ENCODE measurements around the gene TP53. TPM values are rescaled to one million over a fixed set of nuclear protein-coding genes. Genes with fewer than 3 reads are reported as not detected.

TP53 gene
- total RNA-seq, 2 experiments from 2014 or later, result 129 to 138 TPM

DNA sequence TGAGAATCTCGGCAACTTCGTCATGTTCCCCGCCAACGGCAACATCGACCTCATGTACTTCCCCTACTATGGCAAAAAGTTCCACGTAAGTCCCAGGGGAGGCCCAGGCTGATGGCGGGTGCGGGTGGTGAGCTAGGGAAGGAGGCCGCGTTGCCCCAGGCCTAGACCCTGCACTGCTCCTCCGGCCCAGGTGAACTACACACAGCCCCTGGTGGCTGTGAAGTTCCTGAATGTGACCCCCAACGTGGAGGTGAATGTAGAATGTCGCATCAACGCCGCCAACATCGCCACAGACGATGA is 31.8 kb downstream of the TP53 start:
- TF ChIP-seq, protein P1, sequence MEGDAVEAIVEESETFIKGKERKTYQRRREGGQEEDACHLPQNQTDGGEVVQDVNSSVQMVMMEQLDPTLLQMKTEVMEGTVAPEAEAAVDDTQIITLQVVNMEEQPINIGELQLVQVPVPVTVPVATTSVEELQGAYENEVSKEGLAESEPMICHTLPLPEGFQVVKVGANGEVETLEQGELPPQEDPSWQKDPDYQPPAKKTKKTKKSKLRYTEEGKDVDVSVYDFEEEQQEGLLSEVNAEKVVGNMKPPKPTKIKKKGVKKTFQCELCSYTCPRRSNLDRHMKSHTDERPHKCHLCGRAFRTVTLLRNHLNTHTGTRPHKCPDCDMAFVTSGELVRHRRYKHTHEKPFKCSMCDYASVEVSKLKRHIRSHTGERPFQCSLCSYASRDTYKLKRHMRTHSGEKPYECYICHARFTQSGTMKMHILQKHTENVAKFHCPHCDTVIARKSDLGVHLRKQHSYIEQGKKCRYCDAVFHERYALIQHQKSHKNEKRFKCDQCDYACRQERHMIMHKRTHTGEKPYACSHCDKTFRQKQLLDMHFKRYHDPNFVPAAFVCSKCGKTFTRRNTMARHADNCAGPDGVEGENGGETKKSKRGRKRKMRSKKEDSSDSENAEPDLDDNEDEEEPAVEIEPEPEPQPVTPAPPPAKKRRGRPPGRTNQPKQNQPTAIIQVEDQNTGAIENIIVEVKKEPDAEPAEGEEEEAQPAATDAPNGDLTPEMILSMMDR (IDR thresholded peaks at IDR 0.05), result no peak
- ChIA-PET POLR2A (interaction anchor here (1.1 kb wide), 1 partner anchor 12 kb away, joined by 4 read pairs; no protein-coding TSS in a partner anchor), CTCF (no interaction called here)
- ATAC-seq (no peak), DNase-seq (no peak)
- H3K9me3 Mint-ChIP-seq, result no peaks in the 10 kb centered on the region
- H3K4me1 Mint-ChIP-seq (ENCODE audit: low read depth), result peaks cover 6% of the 10 kb centered on the region
- peaks cover 22% of the 10 kb centered on the region for H3K27me3 Mint-ChIP-seq
- no peak overlapping the region for H3K4me3 Mint-ChIP-seq
- H3K27ac Mint-ChIP-seq, result no peak overlapping the region
- H3K36me3 Mint-ChIP-seq (ENCODE audit: low read depth), result no peaks in the 10 kb centered on the region
- intact Hi-C loops (cut with micrococcal nuclease), result no loop called here

DNA sequence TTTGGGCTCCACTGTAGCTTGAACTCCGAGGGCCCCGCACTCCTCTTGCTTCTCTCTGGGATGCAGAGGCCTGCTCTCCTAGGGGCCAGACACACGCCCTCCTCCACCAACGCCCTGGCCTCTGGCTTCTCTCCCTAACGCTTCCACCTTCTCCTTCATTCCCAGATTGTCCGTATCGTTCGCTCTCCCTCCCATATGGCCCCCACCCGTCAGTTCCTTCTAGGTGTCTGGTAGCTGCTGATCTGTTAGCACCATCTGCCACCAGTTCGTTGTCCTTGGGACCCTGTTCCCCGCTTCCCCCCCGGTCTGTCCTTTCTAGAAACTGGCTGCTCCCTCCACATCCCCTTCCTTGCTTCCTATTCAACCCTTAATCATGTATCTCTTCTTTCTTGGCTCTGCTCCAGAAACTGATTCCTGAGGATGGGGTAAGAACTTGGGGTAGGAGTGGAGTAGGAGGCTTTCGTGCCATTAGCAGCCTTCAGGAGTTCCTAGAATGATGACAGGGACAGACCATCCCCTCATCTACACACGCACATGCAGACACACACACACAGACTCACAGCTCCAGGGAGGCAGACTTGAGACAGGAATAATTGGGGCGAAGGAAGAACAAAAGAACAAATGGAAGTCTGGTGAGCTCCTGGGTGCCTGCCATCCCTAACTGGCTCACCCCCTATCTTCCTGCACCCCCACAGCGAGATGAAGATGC is 32.3 kb downstream of the TP53 start:
- H3K4me3 Mint-ChIP-seq, result no peak overlapping the region
- peaks cover 27% of the 10 kb centered on the region for H3K27me3 Mint-ChIP-seq
- no peak for ATAC-seq
- no peak overlapping the region for H3K27ac Mint-ChIP-seq
- no peaks in the 10 kb centered on the region for H3K9me3 Mint-ChIP-seq
- ChIA-PET POLR2A (interaction anchor here (1.1 to 1.3 kb wide), 2 partner anchors 12 to 33 kb away, joined by 3 to 4 read pairs; partner anchors contain the start of gene WRAP53), CTCF (no interaction called here)
- H3K4me1 Mint-ChIP-seq (ENCODE audit: low read depth), result peaks cover 11% of the 10 kb centered on the region
- TF ChIP-seq, protein P1 (IDR thresholded peaks at IDR 0.05), result no peak
- intact Hi-C loops (cut with micrococcal nuclease), result no loop called here
- DNase-seq, result no peak
- H3K36me3 Mint-ChIP-seq (ENCODE audit: low read depth), result no peaks in the 10 kb centered on the region

DNA sequence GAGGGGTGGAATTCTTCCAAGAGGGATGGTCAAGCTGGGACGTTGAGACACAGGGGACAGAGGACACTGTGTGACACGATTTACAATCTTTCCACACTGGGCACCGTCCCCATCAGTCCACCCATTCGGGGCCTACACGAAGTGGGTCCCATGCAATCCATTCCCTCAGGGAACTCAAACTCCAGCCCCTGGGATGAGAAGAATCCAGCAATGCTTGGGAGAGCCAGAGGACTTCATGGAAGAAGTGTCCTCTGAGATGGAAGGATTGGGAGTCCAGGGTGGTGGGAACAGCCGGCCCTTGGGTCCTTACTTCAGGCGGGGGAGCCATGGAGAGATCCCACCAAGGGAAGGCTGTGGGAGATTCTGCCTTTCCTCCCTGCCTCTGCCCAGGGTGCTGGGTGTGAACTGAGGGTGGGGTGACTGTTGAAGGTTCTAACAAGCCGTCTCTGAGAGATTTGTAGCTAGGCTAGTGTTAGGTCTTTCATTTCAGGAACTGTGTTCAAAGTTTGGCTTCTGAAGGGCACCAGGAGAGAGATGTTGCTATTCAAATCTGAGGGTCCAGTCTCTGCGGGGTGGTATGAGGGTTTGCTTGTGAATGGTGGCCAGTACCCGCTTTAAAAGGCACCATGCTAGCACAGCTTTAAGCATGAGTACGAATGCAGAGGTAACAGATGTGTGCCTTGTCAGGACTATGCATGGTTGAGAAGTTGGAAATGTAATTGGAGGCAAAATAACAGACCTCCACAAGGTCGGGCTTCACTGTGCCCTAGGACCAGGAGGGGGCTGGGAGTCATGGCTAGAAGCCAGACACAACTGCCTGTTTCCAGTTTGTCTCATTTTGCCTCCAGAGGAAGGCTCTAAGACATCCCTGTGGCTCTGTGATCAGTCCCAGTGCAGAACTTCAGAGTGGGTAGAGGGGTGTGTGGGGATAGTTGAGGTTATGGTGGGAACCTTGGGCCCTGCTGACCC is 34.6 kb downstream of the TP53 start:
- peaks cover 32% of the 10 kb centered on the region for H3K27me3 Mint-ChIP-seq
- H3K36me3 Mint-ChIP-seq (ENCODE audit: low read depth), result no peaks in the 10 kb centered on the region
- no peak overlapping the region for H3K27ac Mint-ChIP-seq
- H3K4me3 Mint-ChIP-seq, result no peak overlapping the region
- no peaks in the 10 kb centered on the region for H3K9me3 Mint-ChIP-seq
- H3K4me1 Mint-ChIP-seq (ENCODE audit: low read depth), result peaks cover 14% of the 10 kb centered on the region
- no peak for DNase-seq
- POLR2A ChIA-PET, result interaction anchor here (0.8 to 4.3 kb wide), 4 partner anchors 21 to 41 kb away, joined by 3 to 29 read pairs (median 6); partner anchors contain the start of genes FXR2, TP53 and WRAP53
- intact Hi-C loops (cut with micrococcal nuclease), result no loop called here
- TF ChIP-seq, protein P1 (IDR thresholded peaks at IDR 0.05), result no peak
- CTCF ChIA-PET, result interaction anchor here (1.2 to 2.9 kb wide), 5 partner anchors 18 to 216 kb away, joined by 3 to 17 read pairs (median 5); partner anchors contain the start of gene TP53
- ATAC-seq, result no peak

DNA sequence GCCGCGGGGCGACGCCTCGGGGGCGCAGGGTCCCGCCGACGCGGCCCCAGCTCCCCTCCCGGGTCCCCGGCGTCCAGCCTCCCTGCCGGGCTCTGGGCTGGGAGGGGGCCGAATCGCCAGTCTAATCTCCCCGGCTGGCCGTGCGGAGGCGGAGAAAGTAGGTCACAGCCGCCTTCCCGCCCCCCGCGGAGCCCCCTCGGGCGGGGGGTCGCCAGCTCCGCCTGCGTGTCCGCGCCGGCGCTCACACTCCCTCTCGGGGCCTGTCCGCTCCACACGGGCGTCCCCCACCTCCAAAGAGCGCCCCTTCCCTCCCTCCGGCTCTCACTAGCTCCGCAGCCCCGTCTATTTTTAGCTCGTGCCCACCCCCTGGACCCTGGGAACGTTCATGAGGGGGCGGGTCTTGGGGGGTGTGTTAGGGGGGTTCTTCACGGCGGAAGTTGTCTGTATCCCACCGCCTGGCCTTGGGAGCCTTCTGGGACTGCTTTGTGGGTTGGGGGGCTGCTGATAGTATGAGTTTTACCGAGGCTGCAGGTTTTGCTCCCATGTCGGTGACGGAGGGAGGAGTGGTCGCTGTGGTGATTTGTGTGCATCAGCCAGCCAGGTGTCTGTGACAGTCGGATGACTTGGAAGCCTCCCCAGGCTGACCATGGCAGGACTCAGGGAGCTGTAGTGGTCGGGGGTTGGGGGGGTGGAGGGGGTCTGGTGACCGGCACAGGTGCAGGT is 35.5 kb downstream of the TP53 start:
- no peaks in the 10 kb centered on the region for H3K9me3 Mint-ChIP-seq
- intact Hi-C loops (cut with micrococcal nuclease), result no loop called here

More for the DNA sequence above, 35.5 kb downstream of the TP53 start:
- CTCF ChIA-PET, result interaction anchor here (1.0 to 2.9 kb wide), 5 partner anchors 8 to 215 kb away, joined by 3 to 17 read pairs (median 7); partner anchors contain the start of gene TP53
- no peak overlapping the region for H3K27ac Mint-ChIP-seq
- no peaks in the 10 kb centered on the region for H3K36me3 Mint-ChIP-seq (ENCODE audit: low read depth)
- DNase-seq (no peak), ATAC-seq (no peak)
- TF ChIP-seq, protein P1 (IDR thresholded peaks at IDR 0.05), result no peak
- peaks cover 32% of the 10 kb centered on the region for H3K27me3 Mint-ChIP-seq
- H3K4me1 Mint-ChIP-seq (ENCODE audit: low read depth), result peaks cover 14% of the 10 kb centered on the region
- POLR2A ChIA-PET, result interaction anchor here (0.7 to 4.3 kb wide), 5 partner anchors 15 to 72 kb away, joined by 3 to 29 read pairs (median 3); partner anchors contain the start of genes FXR2, SAT2, TP53 and WRAP53
- no peak overlapping the region for H3K4me3 Mint-ChIP-seq
